HG03066 (cell line): ENCODE measurements around the gene WARS2.

Source experiments
- ATAC-seq: cut with Tn5 transposase; IDR thresholded peaks from one replicate; pipeline ENCODE4 v1.9.1; 2021; ENCODE audit warnings: low read depth; ENCODE audit not compliant: unreplicated experiment

WARS2 gene

GRCh38 chr1:119002028-119002686 lies 138.3 kb downstream of the WARS2 start:
- ATAC-seq: no peak

- ATAC-seq: no peak
Measured at GRCh38 chr1:119001181-119002027, 139.0 kb downstream of the WARS2 start.

DNA sequence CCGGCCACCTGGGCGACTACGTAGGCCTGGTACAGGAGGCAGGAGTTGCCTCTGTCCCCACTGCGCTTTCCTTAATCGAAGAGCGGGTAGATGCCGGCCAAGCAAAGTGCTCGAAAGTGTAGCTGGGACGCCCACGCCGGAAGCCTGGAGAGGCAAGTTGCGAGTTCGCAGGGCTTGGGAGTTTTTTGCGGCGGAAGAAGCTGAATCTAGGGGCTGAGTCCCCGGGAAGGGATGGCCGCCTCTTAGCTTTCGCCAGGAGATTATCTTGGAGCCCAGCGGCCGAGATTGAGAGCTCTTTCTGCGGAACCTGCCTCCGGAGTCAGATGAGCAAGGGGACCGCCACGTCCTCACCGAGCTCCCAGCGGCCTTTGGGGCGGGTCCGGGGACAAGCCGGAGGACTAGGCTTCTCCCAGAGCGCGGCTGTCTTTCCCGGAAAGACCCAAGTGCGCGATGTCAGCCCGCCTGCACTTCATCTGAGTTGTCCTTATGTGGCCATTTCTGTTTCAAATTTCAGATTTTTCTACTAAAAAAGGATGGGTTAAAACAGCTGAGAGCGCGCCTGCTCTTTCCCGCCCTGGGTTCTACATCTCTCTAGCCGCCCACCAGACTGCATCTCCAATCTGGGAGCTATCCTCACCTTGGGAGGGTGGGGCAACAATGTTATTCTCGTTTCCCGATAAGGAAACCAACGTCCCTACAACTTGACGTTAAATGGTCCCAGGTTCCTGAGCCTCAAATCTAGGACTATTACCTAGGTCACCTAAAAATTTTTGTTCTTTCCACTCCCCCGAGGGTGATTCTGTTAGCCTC lies 139.9 kb downstream of the WARS2 start:
- no peak for ATAC-seq

DNA sequence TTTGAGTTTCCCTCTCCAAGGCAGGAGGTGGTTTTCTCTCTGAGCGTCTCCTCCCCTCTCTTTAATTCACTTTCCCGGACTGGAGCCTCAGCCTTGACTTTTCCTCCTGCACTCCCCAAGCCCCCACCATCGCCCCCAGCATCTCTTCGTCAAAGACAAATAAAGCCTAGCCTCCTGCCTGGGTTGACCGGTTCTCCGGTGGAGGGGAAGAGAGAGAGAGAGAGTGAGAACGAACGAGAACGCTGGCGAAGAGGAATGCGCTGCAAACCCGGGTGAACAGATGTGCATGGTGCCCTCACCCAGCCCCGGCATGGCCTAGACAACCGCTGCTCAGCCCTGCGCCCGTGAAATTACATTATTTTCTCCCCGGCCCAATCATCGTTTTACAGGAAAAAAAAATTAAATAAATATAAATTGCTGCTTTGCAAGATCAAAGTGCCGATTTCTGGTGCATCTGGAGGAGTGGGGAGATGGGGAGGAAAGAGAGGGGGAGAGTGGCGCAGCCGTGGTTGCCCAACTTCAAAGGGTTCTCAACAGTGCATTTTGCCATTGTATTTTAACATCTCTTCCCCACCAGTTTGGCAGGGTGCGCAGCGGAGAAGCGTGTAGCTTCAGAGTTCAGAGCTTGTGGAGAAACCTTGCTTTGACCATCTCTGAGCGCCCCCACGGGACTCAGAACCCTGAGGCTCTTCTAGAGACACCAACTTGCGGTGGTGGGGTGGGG lies 140.9 kb downstream of the WARS2 start:
- ATAC-seq: no peak

DNA sequence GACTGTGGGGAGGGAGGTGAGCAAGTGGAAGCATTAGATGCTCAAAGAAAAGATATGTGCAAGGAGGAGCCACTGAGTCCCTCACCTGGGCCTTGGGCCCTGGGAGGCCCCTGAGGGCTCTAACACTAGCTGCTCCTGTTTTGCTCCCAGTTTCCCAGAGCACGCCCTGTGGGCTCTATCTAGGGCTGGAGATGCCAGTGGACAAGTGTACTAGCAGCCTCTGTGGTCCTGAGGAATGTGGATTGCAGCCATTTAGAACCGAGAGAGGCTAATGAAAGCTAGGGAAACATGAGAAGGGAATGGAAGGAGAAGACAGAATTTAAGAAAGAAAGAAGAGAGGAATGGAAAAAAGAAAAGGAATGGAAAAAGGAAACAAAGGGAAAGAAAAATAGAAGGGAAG lies 142.3 kb downstream of the WARS2 start:
- ATAC-seq: no peak

GRCh38 chr1:118997225-118997624 lies 143.2 kb downstream of the WARS2 start:
- ATAC-seq: no peak

GRCh38 chr1:118995312-118996016 lies 145.0 kb downstream of the WARS2 start:
- ATAC-seq: no peak

GRCh38 chr1:118993700-118994026 lies 146.8 kb downstream of the WARS2 start:
- no peak for ATAC-seq

DNA sequence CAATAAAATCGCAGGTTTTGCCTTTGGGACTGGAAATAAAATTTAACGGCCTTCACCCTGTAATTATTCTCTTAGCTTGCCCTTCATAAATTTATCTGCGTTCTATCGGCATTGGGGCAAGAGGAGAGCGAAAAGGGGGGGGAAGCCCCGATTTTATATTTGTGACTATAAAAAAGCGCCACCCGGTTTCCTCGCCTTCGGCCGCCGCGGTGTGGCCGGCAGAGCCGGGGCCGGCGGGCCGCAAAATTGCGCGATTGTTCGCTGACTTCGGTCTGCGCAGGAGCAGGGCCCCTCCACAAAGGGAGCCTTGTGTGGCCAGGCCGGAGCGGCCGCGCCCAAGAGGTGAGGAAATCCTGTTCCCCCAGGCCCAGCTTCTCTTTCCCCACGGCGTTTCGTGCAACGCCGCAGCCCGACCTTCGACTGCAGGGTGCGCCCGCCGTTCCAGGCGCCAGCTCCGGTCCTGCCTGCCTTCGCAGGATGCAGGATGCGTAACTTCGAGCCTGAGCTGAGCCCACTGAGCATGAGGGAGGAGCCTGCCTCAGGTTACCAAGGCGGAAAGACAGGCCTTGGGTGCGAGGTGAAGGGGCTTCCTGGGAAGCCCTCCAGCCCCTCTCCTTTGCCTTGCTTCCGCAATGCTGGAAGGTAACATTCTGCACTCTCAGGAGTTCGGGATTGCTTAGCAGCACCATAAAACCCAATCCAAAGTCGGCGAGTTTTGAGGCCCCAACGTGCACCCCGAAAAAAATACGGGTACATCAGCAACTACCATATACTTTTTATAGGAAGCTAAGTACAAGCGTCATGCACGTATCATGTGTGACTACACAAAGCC lies 147.4 kb downstream of the WARS2 start:
- ATAC-seq: no peak

- no peak for ATAC-seq
Measured at GRCh38 chr1:118992237-118992825, 148.1 kb downstream of the WARS2 start.

DNA sequence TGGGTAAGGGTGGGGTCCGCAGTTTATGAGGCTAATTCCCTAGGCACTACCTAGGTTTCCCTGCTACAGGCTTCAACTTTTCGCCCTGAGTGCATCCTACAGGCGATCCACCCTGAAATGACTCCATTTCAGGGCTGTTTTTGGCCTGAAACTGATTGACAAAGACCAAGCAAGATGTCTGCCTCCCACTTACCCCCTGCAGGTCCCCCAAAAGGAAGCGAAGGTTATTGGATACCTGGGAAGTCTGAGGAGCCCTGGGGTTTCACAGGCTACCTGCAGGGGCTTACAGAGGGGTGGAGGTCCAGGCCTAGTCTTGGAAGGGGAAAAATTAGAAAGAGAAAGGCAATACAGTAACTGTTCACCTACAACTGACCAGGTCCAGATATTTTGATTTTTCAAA lies 149.0 kb downstream of the WARS2 start:
- no peak for ATAC-seq

- no peak for ATAC-seq
Measured at GRCh38 chr1:118990513-118991152, 149.8 kb downstream of the WARS2 start.

GRCh38 chr1:118989878-118990378 lies 150.5 kb downstream of the WARS2 start:
- ATAC-seq: no peak

- ATAC-seq: no peak
Measured at GRCh38 chr1:118989006-118989815, 151.2 kb downstream of the WARS2 start.

- no peak for ATAC-seq
Measured at GRCh38 chr1:118988186-118989005, 152.1 kb downstream of the WARS2 start, which contains the start of gene TBX15. TSS of gene TBX15 (minus strand) at chr1:118988343. CDS start at chr1:118987795, 548 bp downstream.

GRCh38 chr1:118987468-118988185 lies 152.8 kb downstream of the WARS2 start:
- ATAC-seq: no peak
